Endothelial cell of umbilical vein (primary cell): ENCODE measurements around the gene TAX1BP3.

ENCODE experiments used
- CTCF ChIP-seq, 2 donors: IDR thresholded peaks; 1 replicate in 1 of 2; 2 replicates in 1 of 2; pipeline ENCODE4 v1.5.1; 2011; ENCODE audit warnings: low read length in 2 of 2, mild to moderate bottlenecking in 2 of 2, moderate library complexity in 2 of 2, control low read depth in 1 of 2, inconsistent platforms in 1 of 2, low read depth in 1 of 2; ENCODE audit not compliant: insufficient read depth in 1 of 2; ENCODE audit errors: extremely low read depth in 1 of 2
- EZH2 ChIP-seq: IDR thresholded peaks from 2 replicates; pipeline ENCODE4 v1.6.1; 2012; ENCODE audit warnings: borderline replicate concordance, low read depth, mild to moderate bottlenecking, moderate library complexity, low read length, inconsistent platforms; ENCODE audit not compliant: severe bottlenecking
- FOS ChIP-seq: IDR thresholded peaks from 2 replicates; pipeline ENCODE4 v1.6.1; 2011; ENCODE audit warnings: mild to moderate bottlenecking, low read length, moderate library complexity, borderline replicate concordance; ENCODE audit not compliant: insufficient read depth
- GATA2 ChIP-seq: IDR thresholded peaks from 2 replicates; pipeline ENCODE4 v1.7.0; 2011; ENCODE audit warnings: low read depth, mild to moderate bottlenecking, moderate library complexity, mixed read lengths, low read length; ENCODE audit not compliant: insufficient read length, insufficient read depth
- JUN ChIP-seq: IDR thresholded peaks from 2 replicates; pipeline ENCODE4 v1.6.1; 2011; ENCODE audit warnings: borderline replicate concordance, low read depth; ENCODE audit not compliant: insufficient read length, insufficient read depth
- MAX ChIP-seq: IDR thresholded peaks from 2 replicates; pipeline ENCODE4 v1.6.1; 2011; ENCODE audit not compliant: insufficient read depth, insufficient read length
- MYC ChIP-seq: IDR thresholded peaks from one replicate; pipeline ENCODE4 v1.6.1; 2011; ENCODE audit warnings: mild to moderate bottlenecking, low read depth, low read length
- POLR2A ChIP-seq: IDR thresholded peaks from 2 replicates; pipeline ENCODE4 v1.6.1; 2012; ENCODE audit warnings: low read depth, mild to moderate bottlenecking, control low read depth, low read length
- POLR2AphosphoS5 ChIP-seq: IDR thresholded peaks from 2 replicates; pipeline ENCODE4 v1.6.1; 2012; ENCODE audit warnings: low read depth, mild to moderate bottlenecking, control low read depth, low read length, moderate library complexity; ENCODE audit not compliant: insufficient read depth

GRCh38 chr17:3688027-3688553 lies 19.7 kb upstream of the TAX1BP3 start:
- TF ChIP-seq CTCF (IDR thresholded peaks at IDR 0.05; ENCODE audit: extremely low read depth in 1 of 2, insufficient read depth in 1 of 2, low read depth in 1 of 2, low read length in 2 of 2), result no peak
- no peak for TF ChIP-seq POLR2AphosphoS5
- TF ChIP-seq POLR2A, result no peak
- no peak for TF ChIP-seq MYC
- TF ChIP-seq JUN, result no peak
- TF ChIP-seq FOS, result no peak
- TF ChIP-seq EZH2, result no peak
- no peak for TF ChIP-seq MAX
- no peak for TF ChIP-seq GATA2
